T-helper 2 cell treated with Interferon-gamma antibody and Interleukin-4, amounts not matched to agents 5 μg/mL and 100 μg/mL, for 36 hours (primary cell): ENCODE measurements around the gene POLR3K.
A peak's percentile ranks its signal among the peaks of the same experiment; 100 is the strongest.

Experiments used
- DNase-seq: peaks from one replicate; pipeline ENCODE4 v3.0.0; 2021; ENCODE audit warnings: low spot score
- H3K27ac Mint-ChIP-seq: one replicate; pipeline ENCODE4 v1.8.0; 2021; ENCODE audit warnings: mild to moderate bottlenecking, mixed read lengths
- H3K27me3 Mint-ChIP-seq: one replicate; pipeline ENCODE4 v1.8.0; 2021; ENCODE audit warnings: low read depth, mixed read lengths
- H3K36me3 Mint-ChIP-seq: one replicate; pipeline ENCODE4 v1.8.0; 2021; ENCODE audit warnings: low read depth, mixed read lengths
- H3K4me1 Mint-ChIP-seq: one replicate; pipeline ENCODE4 v1.8.0; 2021; ENCODE audit warnings: low read depth, mixed read lengths
- H3K4me3 Mint-ChIP-seq: one replicate; pipeline ENCODE4 v1.8.0; 2022; ENCODE audit warnings: mild to moderate bottlenecking, moderate library complexity, mixed read lengths
- H3K9me3 Mint-ChIP-seq: one replicate; pipeline ENCODE4 v1.8.0; 2021; ENCODE audit warnings: mixed read lengths

POLR3K gene

DNA sequence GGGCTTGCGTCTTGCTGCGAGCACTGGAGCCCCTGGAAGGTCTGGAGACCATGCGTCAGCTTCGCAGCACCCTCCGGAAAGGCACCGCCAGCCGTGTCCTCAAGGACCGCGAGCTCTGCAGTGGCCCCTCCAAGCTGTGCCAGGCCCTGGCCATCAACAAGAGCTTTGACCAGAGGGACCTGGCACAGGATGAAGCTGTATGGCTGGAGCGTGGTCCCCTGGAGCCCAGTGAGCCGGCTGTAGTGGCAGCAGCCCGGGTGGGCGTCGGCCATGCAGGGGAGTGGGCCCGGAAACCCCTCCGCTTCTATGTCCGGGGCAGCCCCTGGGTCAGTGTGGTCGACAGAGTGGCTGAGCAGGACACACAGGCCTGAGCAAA lies 32.0 kb upstream of the POLR3K start:
- DNase-seq = no peak
- peaks cover 17% of the 10 kb centered on the region for H3K36me3 Mint-ChIP-seq
- H3K9me3 Mint-ChIP-seq = no peaks in the 10 kb centered on the region
- H3K27me3 Mint-ChIP-seq = no peaks in the 10 kb centered on the region
- no peak overlapping the region for H3K4me3 Mint-ChIP-seq
- peaks cover 15% of the 10 kb centered on the region for H3K4me1 Mint-ChIP-seq
- H3K27ac Mint-ChIP-seq = peak overlapping the region; percentile 84

DNA sequence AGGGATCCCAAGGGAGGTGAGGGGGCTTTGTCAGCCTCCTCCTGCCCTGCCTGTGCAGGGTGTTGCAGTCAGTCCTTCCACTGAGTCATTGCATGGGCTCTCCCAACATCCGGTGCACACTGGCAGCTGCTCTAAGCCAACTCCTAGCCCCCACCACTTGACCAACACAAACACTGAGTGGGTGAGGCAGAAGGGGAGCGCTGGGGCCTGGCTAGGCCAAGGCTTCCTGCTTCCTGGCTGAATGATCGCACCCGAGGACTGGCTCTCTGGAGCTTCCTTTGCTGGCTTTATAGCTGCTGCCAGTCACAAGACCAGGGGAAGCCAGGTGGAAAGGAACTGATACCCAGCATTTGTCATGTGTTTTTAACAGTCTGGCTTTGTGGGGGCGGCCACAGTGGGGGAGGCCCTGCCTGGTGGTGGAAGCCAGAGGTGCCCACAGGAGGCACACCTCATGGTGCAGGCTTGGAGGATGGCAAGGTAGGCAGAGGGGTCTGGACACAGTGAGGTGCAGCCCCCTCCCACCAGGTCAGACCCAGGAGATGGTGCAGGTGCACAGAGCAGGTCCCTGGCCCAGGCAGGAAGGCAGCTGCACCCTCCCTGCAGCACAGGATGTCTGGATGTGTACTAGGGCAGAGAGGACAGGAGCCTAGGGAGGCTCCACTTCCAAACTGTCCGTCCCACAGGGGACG lies 31.5 kb upstream of the POLR3K start:
- Mint-ChIP-seq H3K36me3 (peaks cover 21% of the 10 kb centered on the region), H3K4me1 (peaks cover 15% of the 10 kb centered on the region), H3K27ac (peak overlapping the region; percentile 84)

DNA sequence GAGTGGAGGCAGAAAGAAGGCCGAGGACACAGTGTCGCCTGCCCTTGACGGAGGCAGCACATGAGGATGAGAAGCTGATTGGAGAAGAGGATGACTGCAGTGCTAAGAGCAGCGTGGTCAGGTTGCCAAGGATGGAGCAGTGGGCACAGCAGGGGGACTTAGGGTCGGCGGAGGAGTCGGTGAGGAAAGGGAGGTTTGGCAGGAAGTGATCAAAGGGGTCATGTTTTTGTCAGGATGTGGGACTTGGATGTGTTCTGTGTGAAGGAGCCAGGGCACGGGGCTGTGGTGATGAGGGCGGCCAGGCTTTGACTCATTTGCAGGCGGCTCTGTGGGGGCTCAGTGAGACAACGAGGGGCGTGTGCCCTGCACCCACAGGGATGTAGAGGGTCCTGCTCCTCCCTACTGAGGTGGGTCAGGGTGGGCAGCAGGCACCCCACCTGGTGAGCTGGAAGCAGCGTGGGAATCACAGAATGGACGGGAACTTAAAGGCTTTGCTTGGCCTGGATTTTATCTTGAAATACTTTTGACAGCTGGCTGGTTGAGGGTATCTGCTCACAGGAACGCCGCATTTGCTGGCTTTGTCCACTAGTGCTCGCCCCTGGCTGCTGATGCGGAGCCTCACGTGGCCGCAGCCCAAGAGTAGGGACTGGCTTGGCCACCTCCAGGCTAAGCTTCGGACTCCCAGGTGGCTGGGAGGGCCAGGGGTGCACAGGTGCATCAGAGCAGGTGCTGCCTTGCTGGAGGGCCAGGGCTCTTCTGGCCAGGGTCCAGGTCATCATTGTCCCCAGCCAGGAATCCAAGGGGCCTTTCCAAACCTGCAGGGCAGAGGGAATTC lies 30.6 kb upstream of the POLR3K start:
- H3K4me3 Mint-ChIP-seq = peak overlapping the region; percentile 18
- H3K9me3 Mint-ChIP-seq = no peaks in the 10 kb centered on the region
- peaks cover 25% of the 10 kb centered on the region for H3K36me3 Mint-ChIP-seq
- peak overlapping the region; percentile 84 for H3K27ac Mint-ChIP-seq
- peaks cover 16% of the 10 kb centered on the region for H3K4me1 Mint-ChIP-seq
- H3K27me3 Mint-ChIP-seq = no peaks in the 10 kb centered on the region
- no peak for DNase-seq

More for the DNA sequence above, 31.5 kb upstream of the POLR3K start:
- Mint-ChIP-seq H3K9me3 (no peaks in the 10 kb centered on the region), H3K4me3 (no peak overlapping the region), H3K27me3 (no peaks in the 10 kb centered on the region)
- DNase-seq = peak; percentile 78

DNA sequence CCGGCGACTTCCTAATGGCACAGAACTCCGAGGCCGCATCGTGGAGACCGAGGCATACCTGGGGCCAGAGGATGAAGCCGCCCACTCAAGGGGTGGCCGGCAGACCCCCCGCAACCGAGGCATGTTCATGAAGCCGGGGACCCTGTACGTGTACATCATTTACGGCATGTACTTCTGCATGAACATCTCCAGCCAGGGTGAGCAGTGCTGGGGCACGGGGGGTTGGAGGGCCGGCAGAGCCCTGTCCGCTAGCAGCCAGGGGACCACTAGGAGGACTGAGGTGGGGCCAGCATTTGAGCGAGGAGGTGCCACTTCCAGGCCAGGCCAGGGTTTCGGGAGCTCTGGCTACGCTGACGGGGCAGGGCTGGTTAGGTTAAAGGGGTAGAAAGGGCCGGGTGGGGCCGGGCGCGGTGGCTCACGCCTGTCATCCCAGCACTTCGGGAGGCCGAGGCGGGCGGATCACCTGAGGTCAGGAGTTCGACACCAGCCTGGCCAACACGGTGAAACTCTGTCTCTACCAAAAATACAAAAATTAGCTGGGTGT lies 29.7 kb upstream of the POLR3K start:
- H3K4me3 Mint-ChIP-seq = no peak overlapping the region

DNA sequence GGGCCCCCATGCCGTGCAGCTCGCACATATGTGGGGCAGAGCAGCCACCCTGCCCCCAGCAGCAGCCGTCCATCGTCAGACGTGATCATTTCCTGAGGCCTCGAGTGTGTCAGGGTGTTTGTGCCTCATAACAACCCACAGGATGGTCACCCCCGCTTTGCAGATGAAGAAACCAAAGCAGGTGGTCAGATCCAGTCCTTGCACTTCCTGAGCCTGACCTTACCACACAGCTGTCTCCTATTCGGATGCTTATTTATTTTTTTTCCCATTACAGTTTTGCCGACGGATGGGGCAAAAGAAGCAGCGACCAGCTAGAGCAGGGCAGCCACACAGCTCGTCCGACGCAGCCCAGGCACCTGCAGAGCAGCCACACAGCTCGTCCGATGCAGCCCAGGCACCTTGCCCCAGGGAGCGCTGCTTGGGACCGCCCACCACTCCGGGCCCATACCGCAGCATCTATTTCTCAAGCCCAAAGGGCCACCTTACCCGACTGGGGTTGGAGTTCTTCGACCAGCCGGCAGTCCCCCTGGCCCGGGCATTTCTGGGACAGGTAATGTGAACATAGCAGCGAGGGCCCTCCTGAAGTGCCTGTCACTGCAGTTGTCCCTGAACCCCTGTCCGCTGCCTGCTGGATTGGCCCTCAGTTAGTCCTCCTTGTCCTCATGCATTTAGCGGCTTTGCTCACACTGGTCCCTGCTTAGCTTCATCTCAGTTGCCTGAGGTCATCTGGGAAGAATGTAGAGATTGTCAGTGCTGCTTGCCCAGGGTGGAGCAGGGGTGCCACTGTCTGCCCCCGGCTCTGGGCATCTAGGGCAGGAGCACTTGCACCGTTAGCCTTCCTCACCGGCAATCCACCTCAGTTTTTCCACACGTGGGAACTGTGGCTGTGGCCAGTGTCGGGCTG lies 26.0 kb upstream of the POLR3K start:
- no peak for DNase-seq
- Mint-ChIP-seq H3K4me1 (peaks cover 24% of the 10 kb centered on the region), H3K4me3 (peak overlapping the region; percentile 90), H3K27me3 (peaks cover 6% of the 10 kb centered on the region), H3K27ac (peak overlapping the region; percentile 67), H3K36me3 (peaks cover 13% of the 10 kb centered on the region), H3K9me3 (no peaks in the 10 kb centered on the region)

More for the DNA sequence above, 29.7 kb upstream of the POLR3K start:
- no peaks in the 10 kb centered on the region for H3K27me3 Mint-ChIP-seq
- no peaks in the 10 kb centered on the region for H3K9me3 Mint-ChIP-seq
- H3K4me1 Mint-ChIP-seq = peaks cover 21% of the 10 kb centered on the region
- H3K36me3 Mint-ChIP-seq = peaks cover 23% of the 10 kb centered on the region
- H3K27ac Mint-ChIP-seq = no peak overlapping the region
- no peak for DNase-seq

DNA sequence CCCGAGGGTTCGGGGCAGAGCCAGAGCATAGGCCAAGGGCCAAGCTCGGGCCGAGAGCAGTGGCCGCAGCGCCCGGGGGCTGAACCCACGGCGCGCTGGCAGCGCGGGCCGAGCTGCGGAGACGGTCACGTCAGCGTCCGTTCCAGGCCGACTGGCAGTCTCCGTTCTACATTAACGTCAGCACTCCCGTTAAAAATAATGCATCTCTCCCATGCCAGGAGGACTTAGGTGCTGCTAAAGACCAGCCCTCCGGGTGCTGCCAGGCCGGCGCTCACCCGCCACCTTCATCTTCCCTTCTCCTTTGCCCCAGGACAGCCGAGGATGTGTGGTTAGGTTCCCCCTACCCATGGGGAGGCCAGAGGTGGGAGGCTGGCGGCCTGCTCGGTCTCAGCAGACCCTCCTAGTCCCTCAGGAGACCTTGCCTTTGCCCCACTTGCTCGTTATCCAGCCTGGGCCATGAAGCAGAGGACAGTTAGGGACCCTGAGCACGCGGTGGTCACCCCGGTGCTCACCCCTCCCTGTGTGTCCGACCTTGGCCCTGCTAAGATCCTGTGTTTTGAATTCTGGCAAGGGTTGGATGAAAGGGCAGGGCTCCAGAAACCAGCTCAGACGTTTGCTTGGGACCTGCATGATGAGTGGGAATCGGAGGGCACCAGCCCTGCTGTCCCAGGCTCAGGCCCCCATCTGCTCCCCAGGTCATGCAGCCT lies 25.2 kb upstream of the POLR3K start:
- Mint-ChIP-seq H3K36me3 (peaks cover 8% of the 10 kb centered on the region), H3K4me3 (peak overlapping the region; percentile 90), H3K27ac (peak overlapping the region; percentile 82), H3K9me3 (no peaks in the 10 kb centered on the region), H3K4me1 (peaks cover 18% of the 10 kb centered on the region), H3K27me3 (peaks cover 13% of the 10 kb centered on the region)
- DNase-seq = no peak

DNA sequence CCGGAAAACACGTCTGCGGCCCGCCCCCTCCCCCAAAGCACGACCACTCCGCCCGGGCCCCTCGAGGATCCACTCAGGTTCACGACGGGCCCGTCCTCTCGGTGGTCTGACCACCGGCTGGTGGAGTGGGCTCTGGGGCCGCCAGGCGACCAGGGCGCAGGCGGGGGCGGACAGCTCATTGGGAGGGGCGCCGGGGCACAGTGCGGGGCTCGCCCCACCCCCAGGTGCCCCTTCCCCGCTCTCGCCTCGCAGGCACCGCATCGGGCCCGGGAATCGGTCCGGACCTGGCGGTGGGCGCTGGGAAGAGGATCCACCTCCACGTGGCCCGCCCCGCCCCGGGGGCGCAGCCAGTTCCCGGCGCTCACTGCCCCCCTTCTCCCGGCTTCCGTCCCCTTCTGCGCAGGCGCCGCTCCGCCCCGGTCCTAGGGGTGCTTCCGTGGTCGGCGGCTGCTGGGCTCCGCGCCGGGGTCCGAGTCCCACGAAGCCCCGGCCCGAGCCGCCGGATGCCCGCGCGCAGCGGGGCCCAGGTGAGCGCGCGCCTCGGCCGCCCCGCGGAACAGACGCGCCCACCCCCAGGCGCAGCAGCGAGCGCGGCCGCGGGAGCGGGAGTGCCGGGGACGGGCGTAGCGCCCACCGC lies 24.5 kb upstream of the POLR3K start, which contains the start of gene MPG:
MPG (plus strand) TSS at position 419 of the 637 bp plus-strand sequence; CDS start at position 504, 85 bp downstream.
- DNase-seq = peak; percentile 84
- Mint-ChIP-seq H3K36me3 (peaks cover 8% of the 10 kb centered on the region), H3K9me3 (no peaks in the 10 kb centered on the region), H3K27me3 (peaks cover 20% of the 10 kb centered on the region), H3K4me1 (peaks cover 17% of the 10 kb centered on the region), H3K4me3 (peak within 1 kb of the TSS; percentile 90), H3K27ac (peak within 1 kb of the TSS; percentile 82)

DNA sequence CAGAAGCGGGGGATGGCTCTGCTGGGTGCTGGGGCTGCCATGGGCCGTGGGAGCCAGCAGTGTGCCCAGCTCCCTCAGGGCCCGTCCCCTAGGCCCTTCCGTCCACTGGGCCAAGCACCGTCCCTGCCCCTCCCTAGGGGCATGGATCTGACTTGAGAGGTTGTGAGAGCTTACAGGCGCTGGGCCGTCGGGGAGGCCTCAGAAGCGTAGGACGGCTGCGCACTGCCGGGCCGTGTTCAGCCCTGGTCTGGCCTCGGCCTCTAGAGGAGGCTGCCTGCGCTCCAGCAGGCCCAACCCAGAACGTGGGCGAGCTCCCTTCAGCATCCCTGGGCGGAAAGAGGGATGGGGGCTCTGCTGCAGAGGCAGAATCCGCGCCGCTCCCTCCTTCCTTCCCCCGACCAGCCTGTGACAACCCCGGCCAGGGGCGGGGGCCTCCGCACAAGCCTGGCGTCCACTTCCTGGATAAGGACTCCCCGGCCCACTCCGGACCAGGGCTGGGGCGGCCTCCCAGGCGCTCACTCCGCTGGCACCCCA lies 23.9 kb upstream of the POLR3K start:
- Mint-ChIP-seq H3K36me3 (peaks cover 8% of the 10 kb centered on the region), H3K9me3 (no peaks in the 10 kb centered on the region), H3K4me1 (peaks cover 19% of the 10 kb centered on the region), H3K27me3 (peaks cover 22% of the 10 kb centered on the region), H3K27ac (peak overlapping the region; percentile 65), H3K4me3 (peak overlapping the region; percentile 80)
- DNase-seq = peak; percentile 44

DNA sequence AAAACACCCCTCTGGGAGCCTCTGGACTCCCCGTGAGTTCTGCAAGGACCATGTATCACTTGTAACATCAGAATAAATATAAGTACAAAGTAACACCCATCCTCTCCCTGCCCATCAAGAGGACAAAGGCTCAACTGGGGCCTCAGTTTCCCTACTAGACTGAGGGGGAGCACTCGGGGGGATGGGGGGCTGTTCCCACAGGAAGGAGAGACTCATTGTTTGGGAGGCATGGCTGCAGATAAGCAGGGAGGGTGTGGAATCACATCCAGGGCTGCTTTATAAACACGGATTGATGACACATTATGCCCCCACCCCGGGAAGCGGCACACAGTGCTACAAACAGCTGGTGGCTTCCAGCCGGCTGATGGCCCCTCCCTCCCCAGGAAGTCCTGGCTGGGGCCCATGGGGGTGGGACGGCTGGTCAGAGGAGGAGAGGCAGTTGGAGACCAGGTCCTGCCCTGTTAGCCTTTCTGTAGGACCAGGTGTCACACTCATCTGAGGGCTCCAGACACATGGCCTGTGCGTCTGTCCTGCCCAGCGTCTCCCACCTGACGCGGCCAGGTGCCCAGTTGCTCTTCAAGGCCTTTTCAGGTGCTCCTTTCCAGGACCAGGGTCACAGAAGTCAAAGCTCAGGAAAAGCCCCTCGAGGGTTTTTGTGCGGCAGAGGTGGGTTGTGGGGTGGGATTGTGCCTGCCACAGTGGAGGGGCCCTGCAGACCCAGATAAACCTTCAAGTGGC lies 23.3 kb upstream of the POLR3K start:
- peak; percentile 12 for DNase-seq
- peak overlapping the region; percentile 68 for H3K27ac Mint-ChIP-seq
- H3K36me3 Mint-ChIP-seq = peaks cover 8% of the 10 kb centered on the region
- H3K4me1 Mint-ChIP-seq = peaks cover 19% of the 10 kb centered on the region
- H3K4me3 Mint-ChIP-seq = peak overlapping the region; percentile 80
- peaks cover 22% of the 10 kb centered on the region for H3K27me3 Mint-ChIP-seq
- H3K9me3 Mint-ChIP-seq = no peaks in the 10 kb centered on the region

DNA sequence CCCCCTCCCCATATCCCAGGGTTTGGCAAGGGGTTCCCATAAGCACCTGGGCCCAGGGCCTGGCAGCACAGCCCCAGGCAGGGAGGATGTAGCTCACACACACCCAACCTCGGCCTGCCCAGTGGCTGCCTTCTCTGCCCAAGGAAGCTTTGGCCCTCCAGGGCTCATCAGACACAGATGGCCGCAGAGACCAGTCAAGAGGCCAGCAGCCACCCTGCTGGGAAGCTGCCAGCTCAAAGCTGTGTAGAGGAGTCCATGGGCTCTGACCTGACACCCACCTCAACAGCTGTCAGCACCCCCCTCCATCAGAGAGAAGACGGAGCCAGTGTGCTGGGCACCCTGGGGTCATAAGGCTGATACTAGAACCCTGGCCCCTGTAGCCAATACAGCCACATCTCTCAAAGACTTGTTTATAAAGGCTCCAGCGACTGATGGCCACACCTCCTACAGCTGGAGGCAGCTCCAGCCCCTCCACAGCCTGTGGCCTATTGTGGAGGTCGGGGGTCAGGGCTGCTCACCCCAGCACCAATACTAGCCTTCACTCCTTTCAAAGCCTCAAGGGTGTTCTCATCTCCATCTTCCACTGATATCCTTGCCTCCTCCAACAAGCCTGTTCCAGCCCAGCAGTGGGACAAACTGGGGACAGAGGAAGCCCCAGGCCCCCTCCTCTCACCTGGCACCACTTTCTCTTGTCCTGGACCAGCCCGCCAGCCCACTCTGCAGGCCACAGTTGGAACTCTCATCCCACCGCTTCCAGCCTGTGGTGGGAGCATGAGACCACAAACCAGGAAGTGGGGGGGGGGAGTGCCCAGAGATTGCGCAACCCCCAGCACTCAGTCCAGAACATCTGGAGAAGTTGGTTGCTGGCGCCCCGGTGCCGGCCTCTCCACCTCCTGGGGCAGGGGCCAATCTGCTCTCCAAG lies 22.4 kb upstream of the POLR3K start:
- H3K27ac Mint-ChIP-seq = no peak overlapping the region
- peaks cover 8% of the 10 kb centered on the region for H3K36me3 Mint-ChIP-seq
- no peaks in the 10 kb centered on the region for H3K9me3 Mint-ChIP-seq
- peaks cover 19% of the 10 kb centered on the region for H3K4me1 Mint-ChIP-seq
- peaks cover 28% of the 10 kb centered on the region for H3K27me3 Mint-ChIP-seq
- DNase-seq = no peak
- peak overlapping the region; percentile 80 for H3K4me3 Mint-ChIP-seq

DNA sequence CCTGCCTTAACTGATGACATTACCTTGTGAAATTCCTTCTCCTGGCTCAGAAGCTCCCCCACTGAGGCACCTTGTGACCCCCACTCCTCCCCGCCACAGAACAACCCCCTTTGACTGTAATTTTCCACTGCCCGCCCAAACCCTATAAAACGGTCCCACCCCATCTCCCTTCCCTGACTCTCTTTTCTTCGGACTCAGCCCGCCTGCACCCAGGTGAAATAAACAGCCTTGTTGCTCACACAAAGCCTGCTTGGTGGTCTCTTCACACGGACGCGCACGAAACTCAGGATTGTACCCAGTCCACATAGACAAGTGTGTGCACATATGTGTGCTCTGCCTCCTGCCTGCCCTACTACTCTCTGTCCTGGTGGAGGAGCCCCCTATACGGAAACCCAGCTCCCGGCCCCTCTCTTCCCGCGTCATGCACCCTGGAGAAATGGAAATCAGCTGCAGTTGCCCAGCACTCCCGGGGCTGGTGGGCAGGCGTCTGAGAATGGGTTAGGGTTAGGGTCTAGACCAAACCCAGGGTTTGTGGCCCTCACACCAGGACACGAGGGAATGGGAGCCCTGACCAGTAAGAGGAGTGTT lies 21.4 kb upstream of the POLR3K start:
- Mint-ChIP-seq H3K9me3 (no peaks in the 10 kb centered on the region), H3K4me1 (peaks cover 19% of the 10 kb centered on the region), H3K27me3 (peaks cover 37% of the 10 kb centered on the region), H3K36me3 (peaks cover 4% of the 10 kb centered on the region), H3K27ac (no peak overlapping the region), H3K4me3 (no peak overlapping the region)
- DNase-seq = no peak
